Osteoblast (primary cell): Measurements from ENCODE around the gene HPSE2. TPM values are rescaled to one million over a fixed set of nuclear protein-coding genes. Genes with fewer than 3 reads are reported as not detected.
"Not testable (repeated sequence)": the region's sequence is repeated elsewhere in the genome, so short reads cannot be mapped to it uniquely, and the experiment has no call there.

Experiments used
- DNase-seq: peaks from one replicate; pipeline ENCODE4 v3.0.0; 2011; ENCODE audit warnings: low spot score, mixed read lengths; ENCODE audit not compliant: insufficient read length; ENCODE audit errors: missing footprints
- H2AFZ ChIP-seq: 2 replicates; pipeline ENCODE4 v1.6.0; 2011; ENCODE audit warnings: mild to moderate bottlenecking, low read length
- H3K27ac ChIP-seq: 2 replicates; pipeline ENCODE4 v1.5.1; 2011; ENCODE audit warnings: mild to moderate bottlenecking, low read depth, low read length, moderate library complexity
- H3K27me3 ChIP-seq: 2 replicates; pipeline ENCODE4 v1.6.0; 2012; ENCODE audit warnings: mild to moderate bottlenecking, control low read depth, inconsistent platforms, low read length, moderate library complexity; ENCODE audit not compliant: insufficient read depth
- H3K36me3 ChIP-seq: 2 replicates; pipeline ENCODE4 v1.5.1; 2011; ENCODE audit warnings: mild to moderate bottlenecking, low read length, control low read depth, moderate library complexity; ENCODE audit not compliant: insufficient read depth
- H3K4me1 ChIP-seq: 2 replicates; pipeline ENCODE4 v1.5.1; 2011; ENCODE audit warnings: mild to moderate bottlenecking, low read length, control low read depth, moderate library complexity; ENCODE audit not compliant: insufficient read depth
- H3K4me2 ChIP-seq: 2 replicates; pipeline ENCODE4 v1.6.0; 2011; ENCODE audit warnings: mild to moderate bottlenecking, low read length; ENCODE audit not compliant: insufficient read depth
- H3K4me3 ChIP-seq: fragments of 200-600 bp; sonication (generic); 3 replicates; pipeline ENCODE4 v1.5.1; 2012; ENCODE audit warnings: mild to moderate bottlenecking, low read length, inconsistent platforms; ENCODE audit not compliant: insufficient read depth
- H3K79me2 ChIP-seq: 2 replicates; pipeline ENCODE4 v1.6.0; 2012; ENCODE audit warnings: mild to moderate bottlenecking, low read length, control low read depth, inconsistent platforms; ENCODE audit not compliant: insufficient read depth
- H3K9me3 ChIP-seq: 2 replicates; pipeline ENCODE4 v1.5.1; 2011; ENCODE audit warnings: low read depth, low read length, control low read depth
- H4K20me1 ChIP-seq: 2 replicates; pipeline ENCODE4 v1.6.0; 2012; ENCODE audit warnings: mild to moderate bottlenecking, low read length, control low read depth; ENCODE audit not compliant: insufficient read depth
- CTCF ChIP-seq: IDR thresholded peaks from 2 replicates; pipeline ENCODE4 v1.5.1; 2011; ENCODE audit warnings: mild to moderate bottlenecking, low read depth, low read length, moderate library complexity; ENCODE audit errors: extremely low read depth
- total RNA-seq: library from RNA; depleted of rRNA; stranded (reverse); fragments of >200 nt; gene quantifications from 2 replicates; pipeline ENCODE4 v1.2.3, GENCODE V29; 2012

Gene HPSE2
- total RNA-seq, 1 donor = not detected

- H3K27ac ChIP-seq = no peak overlapping the region
- no peak overlapping the region for H3K4me2 ChIP-seq
- no peak for DNase-seq
- no peaks in the 10 kb centered on the region for H3K9me3 ChIP-seq
- no peak overlapping the region for H3K4me3 ChIP-seq
- H3K79me2 ChIP-seq = no peaks in the 10 kb centered on the region
- no peaks in the 10 kb centered on the region for H3K4me1 ChIP-seq
- no peaks in the 10 kb centered on the region for H3K36me3 ChIP-seq
- no peaks in the 10 kb centered on the region for H3K27me3 ChIP-seq
- no peaks in the 10 kb centered on the region for H4K20me1 ChIP-seq
- TF ChIP-seq CTCF = no peak
- no peak overlapping the region for H2AFZ ChIP-seq
These were observed 74.5 kb downstream of the HPSE2 start for GRCh38 chr10:99161165-99161564.

GRCh38 chr10:99143651-99144050, 92.0 kb downstream of the HPSE2 start:
- Histone ChIP-seq H3K79me2 (no peaks in the 10 kb centered on the region), H3K27ac (no peak overlapping the region), H3K4me2 (no peak overlapping the region), H2AFZ (no peak overlapping the region), H3K9me3 (no peaks in the 10 kb centered on the region), H3K36me3 (no peaks in the 10 kb centered on the region), H3K4me3 (no peak overlapping the region), H3K27me3 (no peaks in the 10 kb centered on the region), H4K20me1 (no peaks in the 10 kb centered on the region), H3K4me1 (no peaks in the 10 kb centered on the region)
- no peak for TF ChIP-seq CTCF
- DNase-seq = peak; percentile 11

- H3K27me3 ChIP-seq = no peaks in the 10 kb centered on the region
- H3K4me3 ChIP-seq = no peak overlapping the region
- no peaks in the 10 kb centered on the region for H3K79me2 ChIP-seq
- peak; percentile 3 for DNase-seq
- no peak overlapping the region for H2AFZ ChIP-seq
- no peaks in the 10 kb centered on the region for H4K20me1 ChIP-seq
- H3K36me3 ChIP-seq = no peaks in the 10 kb centered on the region
- H3K9me3 ChIP-seq = no peaks in the 10 kb centered on the region
- no peaks in the 10 kb centered on the region for H3K4me1 ChIP-seq
- no peak overlapping the region for H3K4me2 ChIP-seq
- H3K27ac ChIP-seq = no peak overlapping the region
- no peak for TF ChIP-seq CTCF
These were observed 92.6 kb downstream of the HPSE2 start for GRCh38 chr10:99143011-99143410.

DNA sequence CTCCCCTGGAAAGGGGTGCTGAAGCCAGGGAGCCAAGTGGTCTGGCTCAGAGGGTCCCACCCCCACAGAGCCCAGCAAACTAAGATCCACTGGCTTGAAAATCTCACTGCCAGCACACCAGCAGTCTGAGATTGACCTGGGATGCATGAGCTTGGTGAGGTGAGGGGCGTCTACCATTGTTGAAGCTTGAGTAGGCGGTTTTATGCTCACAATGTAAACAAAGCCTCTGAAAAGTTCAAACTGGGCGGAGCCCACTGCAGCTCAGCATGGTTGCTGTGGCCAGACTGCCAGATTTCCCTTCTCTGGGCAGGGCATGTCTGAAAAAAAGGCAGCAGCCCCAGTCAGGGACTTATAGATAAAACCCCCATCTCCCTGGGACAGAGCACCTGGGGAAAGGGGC, 102.8 kb downstream of the HPSE2 start:
- H3K4me3 ChIP-seq, H3K27me3 ChIP-seq, H4K20me1 ChIP-seq, H3K4me2 ChIP-seq, H3K9me3 ChIP-seq, H3K79me2 ChIP-seq, DNase-seq, H3K36me3 ChIP-seq, H3K4me1 ChIP-seq, H2AFZ ChIP-seq, H3K27ac ChIP-seq: not testable (repeated sequence)
